Non-pigmented ciliary epithelial cell (primary cell): Measurements from ENCODE around the gene F2R.
A peak's percentile ranks its signal among the peaks of the same experiment; 100 is the strongest.
"Not testable (repeated sequence)": the region's sequence is repeated elsewhere in the genome, so short reads cannot be mapped to it uniquely, and the experiment has no call there.

Source experiments
- DNase-seq: peaks from one replicate; pipeline ENCODE4 v3.0.0-alpha.2; 2010; ENCODE audit warnings: low read depth

Gene F2R

GRCh38 chr5:76720988-76721569 is 5.2 kb downstream of the F2R start:
- no peak for DNase-seq

- DNase-seq: no peak
Measured at GRCh38 chr5:76723266-76723665, 7.3 kb downstream of the F2R start.

- no peak for DNase-seq
Measured at GRCh38 chr5:76723906-76724305, 8.0 kb downstream of the F2R start.

GRCh38 chr5:76724871-76725270 is 8.9 kb downstream of the F2R start:
- DNase-seq: peak; percentile 81

- no peak for DNase-seq
Measured at GRCh38 chr5:76728965-76729364, 13.0 kb downstream of the F2R start.

- DNase-seq: no peak
Measured at GRCh38 chr5:76729373-76730290, 13.7 kb downstream of the F2R start.

- no peak for DNase-seq
Measured at GRCh38 chr5:76732405-76733048, 16.6 kb downstream of the F2R start.

- no peak for DNase-seq
Measured at GRCh38 chr5:76733049-76733417, 17.1 kb downstream of the F2R start.

GRCh38 chr5:76735762-76736545 is 20.0 kb downstream of the F2R start:
- no peak for DNase-seq

- DNase-seq: no peak
Measured at GRCh38 chr5:76736679-76737556, 21.0 kb downstream of the F2R start.

GRCh38 chr5:76737846-76738245 is 21.9 kb downstream of the F2R start:
- DNase-seq: no peak

- DNase-seq: not testable (repeated sequence)
Measured at GRCh38 chr5:76741506-76741905, 25.6 kb downstream of the F2R start.

- no peak for DNase-seq
Measured at GRCh38 chr5:76742583-76742982, 26.7 kb downstream of the F2R start.

- DNase-seq: no peak
Measured at GRCh38 chr5:76744632-76745031, 28.7 kb downstream of the F2R start.

GRCh38 chr5:76745670-76746069 is 29.7 kb downstream of the F2R start:
- DNase-seq: no peak

- no peak for DNase-seq
Measured at GRCh38 chr5:76746677-76747076, 30.8 kb downstream of the F2R start.

GRCh38 chr5:76747706-76748105 is 31.8 kb downstream of the F2R start:
- no peak for DNase-seq

- DNase-seq: no peak
Measured at GRCh38 chr5:76751291-76751690, 35.4 kb downstream of the F2R start.

- DNase-seq: no peak
Measured at GRCh38 chr5:76754668-76755078, 38.7 kb downstream of the F2R start.

- no peak for DNase-seq
Measured at GRCh38 chr5:76755779-76756637, 40.1 kb downstream of the F2R start.
